OCI-LY3 (cell line): ENCODE results near the gene FARP1.

ENCODE experiments used
- CTCF ChIP-seq: fragments of 200-600, 300-600 bp; sonication (generic); IDR thresholded peaks from 2 replicates; pipeline ENCODE4 v1.5.1; 2014; ENCODE audit warnings: antibody characterized with exemption, low read length, low read depth
- EZH2phosphoT487 ChIP-seq: fragments of 200-600 bp; shearing (Covaris generic); IDR thresholded peaks from 2 replicates; pipeline ENCODE4 v1.6.1; 2018; ENCODE audit warnings: antibody characterized with exemption, mixed run types, low read depth

GRCh38 chr13:98134901-98135300 lies 8.0 kb upstream of the FARP1 start:
- TF ChIP-seq CTCF (no peak), EZH2phosphoT487 (no peak)
